Measurements from ENCODE around the gene FHAD1. TPM values are rescaled to one million over a fixed set of nuclear protein-coding genes. Genes with fewer than 3 reads are reported as not detected.

FHAD1 gene
- total and polyA plus RNA-seq, 2 experiments from 2014 or later: 0.13 to 0.68 TPM

DNA sequence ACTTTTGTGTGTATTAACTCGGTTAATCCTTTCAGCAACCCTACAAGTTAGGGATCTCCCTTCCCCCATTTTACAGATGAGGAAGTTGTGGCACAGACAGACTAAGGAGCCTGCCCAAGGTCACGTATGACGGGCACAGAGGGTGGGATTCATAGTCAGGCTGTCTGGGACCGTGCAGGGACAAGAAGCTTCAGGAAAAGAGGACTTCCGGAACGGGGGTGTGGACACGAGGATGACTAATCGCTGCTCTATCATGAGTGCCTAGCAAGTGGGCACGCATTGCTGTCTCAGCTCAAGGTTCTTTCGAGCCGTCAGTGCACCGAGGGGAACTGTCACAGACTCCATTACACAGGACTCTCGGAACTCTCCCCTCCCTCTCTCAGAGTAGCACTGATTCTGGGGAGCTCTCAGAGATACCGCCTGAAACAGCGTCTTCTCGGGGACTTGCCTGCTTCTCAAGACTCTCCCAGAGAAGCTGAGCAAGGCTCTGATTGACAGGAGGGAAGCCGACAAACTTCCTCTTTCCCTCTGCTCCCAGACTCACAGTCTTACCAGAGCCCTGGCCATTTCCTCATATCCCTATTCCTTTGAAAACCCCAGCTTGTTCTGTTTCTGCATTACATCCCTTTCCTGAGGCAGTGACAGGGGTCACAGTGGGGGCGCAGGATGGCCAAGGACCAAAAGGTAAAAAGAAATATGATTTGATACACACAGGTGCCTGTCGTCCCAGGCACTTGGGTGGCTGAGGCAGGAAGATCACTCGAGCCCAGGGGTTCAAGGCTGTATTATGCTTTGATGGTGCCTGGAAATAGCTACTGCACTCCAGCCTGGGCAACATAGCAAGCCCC lies 14.4 kb downstream of the FHAD1 start:
- Histone ChIP-seq H3K4me1 (ENCODE audit: insufficient read depth) (no peaks in the 10 kb centered on the region), H2AFZ (no peak overlapping the region), H3K9me3 (ENCODE audit: low read depth) (no peaks in the 10 kb centered on the region), H3K9me2 (replicated peaks; ENCODE audit: insufficient read depth) (no peaks in the 10 kb centered on the region), H4K20me1 (ENCODE audit: insufficient read depth, poor library complexity, severe bottlenecking) (no peaks in the 10 kb centered on the region), H3K27ac (no peak overlapping the region), H3K79me2 (no peaks in the 10 kb centered on the region), H3K4me3 (no peak overlapping the region), H3K27me3 (no peaks in the 10 kb centered on the region), H3K4me2 (no peak overlapping the region), H3K36me3 (replicated peaks; ENCODE audit: insufficient read depth, low read depth) (no peaks in the 10 kb centered on the region)
- DNase-seq (ENCODE audit: low spot score): no peak
- 77% methylated on average over 20 of the region's 20 CpGs for WGBS (ENCODE audit: low lambda C conversion rate, missing lambda C conversion rate)
- TF ChIP-seq EZH2phosphoT487 (IDR thresholded peaks at IDR 0.05; ENCODE audit: low read depth, severe bottlenecking, unreplicated experiment) (no peak), EZH2 (IDR thresholded peaks at IDR 0.05; ENCODE audit: borderline replicate concordance) (no peak)
- TF ChIP-seq, protein P1, sequence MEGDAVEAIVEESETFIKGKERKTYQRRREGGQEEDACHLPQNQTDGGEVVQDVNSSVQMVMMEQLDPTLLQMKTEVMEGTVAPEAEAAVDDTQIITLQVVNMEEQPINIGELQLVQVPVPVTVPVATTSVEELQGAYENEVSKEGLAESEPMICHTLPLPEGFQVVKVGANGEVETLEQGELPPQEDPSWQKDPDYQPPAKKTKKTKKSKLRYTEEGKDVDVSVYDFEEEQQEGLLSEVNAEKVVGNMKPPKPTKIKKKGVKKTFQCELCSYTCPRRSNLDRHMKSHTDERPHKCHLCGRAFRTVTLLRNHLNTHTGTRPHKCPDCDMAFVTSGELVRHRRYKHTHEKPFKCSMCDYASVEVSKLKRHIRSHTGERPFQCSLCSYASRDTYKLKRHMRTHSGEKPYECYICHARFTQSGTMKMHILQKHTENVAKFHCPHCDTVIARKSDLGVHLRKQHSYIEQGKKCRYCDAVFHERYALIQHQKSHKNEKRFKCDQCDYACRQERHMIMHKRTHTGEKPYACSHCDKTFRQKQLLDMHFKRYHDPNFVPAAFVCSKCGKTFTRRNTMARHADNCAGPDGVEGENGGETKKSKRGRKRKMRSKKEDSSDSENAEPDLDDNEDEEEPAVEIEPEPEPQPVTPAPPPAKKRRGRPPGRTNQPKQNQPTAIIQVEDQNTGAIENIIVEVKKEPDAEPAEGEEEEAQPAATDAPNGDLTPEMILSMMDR (IDR thresholded peaks at IDR 0.05; ENCODE audit: poor library complexity): no peak

DNA sequence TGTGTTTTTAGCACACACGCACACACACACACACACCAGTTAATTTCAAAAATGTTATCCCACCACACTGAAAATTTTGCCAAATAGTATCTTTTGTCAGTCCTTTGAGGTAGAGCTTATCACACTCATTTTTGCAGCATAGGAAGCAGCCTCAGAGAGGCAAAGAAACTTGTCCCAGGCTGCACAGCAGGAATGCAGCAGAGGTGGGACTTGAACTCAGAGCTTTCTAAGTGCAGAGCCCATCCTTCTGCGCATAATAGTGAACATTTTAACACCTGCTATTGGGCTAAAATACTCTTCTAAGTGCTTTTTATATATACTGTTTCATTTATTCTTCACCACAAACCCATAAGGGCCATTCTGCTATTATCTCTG lies 15.0 kb downstream of the FHAD1 start:
- no peak overlapping the region for H2AFZ ChIP-seq
- H3K27me3 ChIP-seq: no peaks in the 10 kb centered on the region
- no peaks in the 10 kb centered on the region for H4K20me1 ChIP-seq (ENCODE audit: insufficient read depth, poor library complexity, severe bottlenecking)
- H3K4me2 ChIP-seq: no peak overlapping the region
- TF ChIP-seq EZH2phosphoT487 (IDR thresholded peaks at IDR 0.05; ENCODE audit: low read depth, severe bottlenecking, unreplicated experiment) (no peak), EZH2 (IDR thresholded peaks at IDR 0.05; ENCODE audit: borderline replicate concordance) (no peak)
- TF ChIP-seq, protein P1 (IDR thresholded peaks at IDR 0.05; ENCODE audit: poor library complexity): no peak
- H3K9me3 ChIP-seq (ENCODE audit: low read depth): no peaks in the 10 kb centered on the region
- 93% methylated on average over 2 of the region's 2 CpGs for WGBS (ENCODE audit: low lambda C conversion rate, missing lambda C conversion rate)
- no peak overlapping the region for H3K4me3 ChIP-seq
- no peaks in the 10 kb centered on the region for H3K9me2 ChIP-seq (replicated peaks; ENCODE audit: insufficient read depth)
- no peak overlapping the region for H3K27ac ChIP-seq
- no peaks in the 10 kb centered on the region for H3K36me3 ChIP-seq (replicated peaks; ENCODE audit: insufficient read depth, low read depth)
- DNase-seq (ENCODE audit: low spot score): no peak
- H3K4me1 ChIP-seq (ENCODE audit: insufficient read depth): no peaks in the 10 kb centered on the region
- H3K79me2 ChIP-seq: no peaks in the 10 kb centered on the region

DNA sequence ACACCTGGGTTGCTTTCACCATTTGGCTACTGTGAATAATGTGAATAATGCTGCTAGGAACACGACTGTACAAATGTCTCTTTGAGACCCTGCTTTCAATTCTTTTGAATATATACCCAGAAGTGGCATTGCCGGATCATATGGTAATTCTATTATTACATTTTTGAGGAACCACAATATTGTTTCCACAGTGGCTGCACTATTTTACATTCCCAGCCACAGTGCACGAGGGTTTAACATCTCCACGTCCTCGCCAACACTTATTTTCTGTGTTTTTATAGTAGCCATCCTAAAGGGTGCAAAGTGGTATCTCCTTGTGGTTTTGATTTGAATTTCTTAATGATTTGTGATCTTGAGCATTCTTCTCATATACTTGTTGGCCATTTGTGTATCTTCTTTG lies 15.7 kb downstream of the FHAD1 start:
- no peak overlapping the region for H3K4me3 ChIP-seq
- no peak overlapping the region for H3K27ac ChIP-seq
- no peak for DNase-seq (ENCODE audit: low spot score)
- H3K79me2 ChIP-seq: no peaks in the 10 kb centered on the region
- WGBS (ENCODE audit: low lambda C conversion rate, missing lambda C conversion rate): 89% methylated on average over 5 of the region's 5 CpGs
- TF ChIP-seq EZH2 (IDR thresholded peaks at IDR 0.05; ENCODE audit: borderline replicate concordance) (no peak), EZH2phosphoT487 (IDR thresholded peaks at IDR 0.05; ENCODE audit: low read depth, severe bottlenecking, unreplicated experiment) (no peak)
- TF ChIP-seq, protein P1 (IDR thresholded peaks at IDR 0.05; ENCODE audit: poor library complexity): no peak
- H3K4me2 ChIP-seq: no peak overlapping the region
- H3K9me3 ChIP-seq (ENCODE audit: low read depth): no peaks in the 10 kb centered on the region
- H3K27me3 ChIP-seq: no peaks in the 10 kb centered on the region
- no peaks in the 10 kb centered on the region for H3K4me1 ChIP-seq (ENCODE audit: insufficient read depth)
- no peaks in the 10 kb centered on the region for H3K36me3 ChIP-seq (replicated peaks; ENCODE audit: insufficient read depth, low read depth)
- H2AFZ ChIP-seq: no peak overlapping the region
- H4K20me1 ChIP-seq (ENCODE audit: insufficient read depth, poor library complexity, severe bottlenecking): no peaks in the 10 kb centered on the region
- no peaks in the 10 kb centered on the region for H3K9me2 ChIP-seq (replicated peaks; ENCODE audit: insufficient read depth)

Data from hepatocyte (in vitro differentiated cells).